Measurements from ENCODE around the gene DENND1A. TPM values are rescaled to one million over a fixed set of nuclear protein-coding genes. Genes with fewer than 3 reads are reported as not detected.

Gene DENND1A
- polyA plus RNA-seq, 2 donors = 4.6 to 4.8 TPM

- Histone ChIP-seq H3K9me3 (ENCODE audit: control insufficient read depth in 2 of 2, insufficient read depth in 1 of 2, low read depth in 1 of 2, low read length in 1 of 2) (no peaks in the 10 kb centered on the region), H3K27me3 (ENCODE audit: control insufficient read depth in 1 of 2, insufficient read depth in 2 of 2, low read length in 2 of 2) (no peaks in the 10 kb centered on the region), H3K4me1 (ENCODE audit: control insufficient read depth in 2 of 2, insufficient read depth in 2 of 2, low read length in 1 of 2) (peaks cover 0 to 3% of the 10 kb centered on the region in 2 donors), H3K27ac (ENCODE audit: low read depth in 2 of 2, low read length in 1 of 2) (no peak overlapping the region), H3K36me3 (ENCODE audit: control insufficient read depth in 2 of 2, insufficient read depth in 2 of 2, low read length in 1 of 2) (no peaks in the 10 kb centered on the region), H3K4me3 (ENCODE audit: low read depth in 1 of 2, low read length in 2 of 2) (no peak overlapping the region)
- WGBS, 2 donors = 49 to 77% methylated on average over 2 of the region's 2 CpGs
These were observed 4.1 kb downstream of the DENND1A start for GRCh38 chr9:123925819-123926218.

GRCh38 chr9:123925161-123925560 lies 4.8 kb downstream of the DENND1A start:
- Histone ChIP-seq H3K36me3 (ENCODE audit: control insufficient read depth in 2 of 2, insufficient read depth in 2 of 2, low read length in 1 of 2) (no peaks in the 10 kb centered on the region), H3K27me3 (ENCODE audit: control insufficient read depth in 1 of 2, insufficient read depth in 2 of 2, low read length in 2 of 2) (no peaks in the 10 kb centered on the region), H3K27ac (ENCODE audit: low read depth in 2 of 2, low read length in 1 of 2) (no peak overlapping the region), H3K4me3 (ENCODE audit: low read depth in 1 of 2, low read length in 2 of 2) (no peak overlapping the region), H3K4me1 (ENCODE audit: control insufficient read depth in 2 of 2, insufficient read depth in 2 of 2, low read length in 1 of 2) (peaks cover 0 to under 1% of the 10 kb centered on the region in 2 donors), H3K9me3 (ENCODE audit: control insufficient read depth in 2 of 2, insufficient read depth in 1 of 2, low read depth in 1 of 2, low read length in 1 of 2) (no peaks in the 10 kb centered on the region)
- 94 to 95% methylated on average over 3 of the region's 3 CpGs for WGBS, 2 donors

- Histone ChIP-seq H3K4me1 (ENCODE audit: control insufficient read depth in 2 of 2, insufficient read depth in 2 of 2, low read length in 1 of 2) (no peaks in the 10 kb centered on the region), H3K9me3 (ENCODE audit: control insufficient read depth in 2 of 2, insufficient read depth in 1 of 2, low read depth in 1 of 2, low read length in 1 of 2) (no peaks in the 10 kb centered on the region), H3K27ac (ENCODE audit: low read depth in 2 of 2, low read length in 1 of 2) (no peak overlapping the region), H3K27me3 (ENCODE audit: control insufficient read depth in 1 of 2, insufficient read depth in 2 of 2, low read length in 2 of 2) (no peaks in the 10 kb centered on the region), H3K4me3 (ENCODE audit: low read depth in 1 of 2, low read length in 2 of 2) (no peak overlapping the region), H3K36me3 (ENCODE audit: control insufficient read depth in 2 of 2, insufficient read depth in 2 of 2, low read length in 1 of 2) (no peaks in the 10 kb centered on the region)
- 90 to 94% methylated on average over 5 of the region's 5 CpGs for WGBS, 2 donors
These were observed 5.2 kb downstream of the DENND1A start for GRCh38 chr9:123924727-123925126.

- no peaks in the 10 kb centered on the region for H3K27me3 ChIP-seq (ENCODE audit: control insufficient read depth in 1 of 2, insufficient read depth in 2 of 2, low read length in 2 of 2)
- H3K9me3 ChIP-seq (ENCODE audit: control insufficient read depth in 2 of 2, insufficient read depth in 1 of 2, low read depth in 1 of 2, low read length in 1 of 2) = no peaks in the 10 kb centered on the region
- H3K4me3 ChIP-seq (ENCODE audit: low read depth in 1 of 2, low read length in 2 of 2) = no peak overlapping the region
- 95 to 97% methylated on average over 3 of the region's 3 CpGs for WGBS, 2 donors
- H3K36me3 ChIP-seq (ENCODE audit: control insufficient read depth in 2 of 2, insufficient read depth in 2 of 2, low read length in 1 of 2) = no peaks in the 10 kb centered on the region
- no peak overlapping the region for H3K27ac ChIP-seq (ENCODE audit: low read depth in 2 of 2, low read length in 1 of 2)
- no peaks in the 10 kb centered on the region for H3K4me1 ChIP-seq (ENCODE audit: control insufficient read depth in 2 of 2, insufficient read depth in 2 of 2, low read length in 1 of 2)
These were observed 6.0 kb downstream of the DENND1A start for GRCh38 chr9:123923884-123924283.

- H3K27me3 ChIP-seq (ENCODE audit: control insufficient read depth in 1 of 2, insufficient read depth in 2 of 2, low read length in 2 of 2) = no peaks in the 10 kb centered on the region
- 76 to 84% methylated on average over 4 of the region's 4 CpGs for WGBS, 2 donors
- no peak overlapping the region for H3K27ac ChIP-seq (ENCODE audit: low read depth in 2 of 2, low read length in 1 of 2)
These were observed 6.5 kb downstream of the DENND1A start for GRCh38 chr9:123923377-123923776.

DNA sequence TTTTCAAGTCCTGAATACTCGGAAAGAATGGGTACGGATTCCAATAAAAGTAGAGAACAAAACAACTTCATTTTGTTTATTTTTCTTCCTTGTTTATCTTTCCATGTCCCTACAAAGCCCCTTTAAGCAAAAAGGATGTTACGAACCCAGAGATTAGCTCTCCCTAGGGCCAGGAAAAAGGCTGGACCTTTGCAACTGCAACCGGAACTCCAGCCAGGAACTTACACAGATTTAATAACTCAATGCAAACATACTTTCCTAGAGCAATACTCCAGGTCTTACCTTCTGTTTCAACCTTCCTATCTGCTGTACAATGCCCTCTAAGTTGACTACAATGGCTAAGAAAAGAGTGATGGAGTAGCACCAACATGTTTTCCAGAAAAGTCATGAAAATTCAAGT lies 7.0 kb downstream of the DENND1A start:
- Histone ChIP-seq H3K27ac (ENCODE audit: low read depth in 2 of 2, low read length in 1 of 2) (no peak overlapping the region), H3K27me3 (ENCODE audit: control insufficient read depth in 1 of 2, insufficient read depth in 2 of 2, low read length in 2 of 2) (no peaks in the 10 kb centered on the region), H3K4me1 (ENCODE audit: control insufficient read depth in 2 of 2, insufficient read depth in 2 of 2, low read length in 1 of 2) (no peaks in the 10 kb centered on the region), H3K4me3 (ENCODE audit: low read depth in 1 of 2, low read length in 2 of 2) (no peak overlapping the region), H3K9me3 (ENCODE audit: control insufficient read depth in 2 of 2, insufficient read depth in 1 of 2, low read depth in 1 of 2, low read length in 1 of 2) (no peaks in the 10 kb centered on the region), H3K36me3 (ENCODE audit: control insufficient read depth in 2 of 2, insufficient read depth in 2 of 2, low read length in 1 of 2) (no peaks in the 10 kb centered on the region)
- WGBS, 2 donors = 71% methylated on average over 4 of the region's 4 CpGs

More at GRCh38 chr9:123923377-123923776, 6.5 kb downstream of the DENND1A start:
- H3K4me3 ChIP-seq (ENCODE audit: low read depth in 1 of 2, low read length in 2 of 2) = no peak overlapping the region
- no peaks in the 10 kb centered on the region for H3K9me3 ChIP-seq (ENCODE audit: control insufficient read depth in 2 of 2, insufficient read depth in 1 of 2, low read depth in 1 of 2, low read length in 1 of 2)
- H3K36me3 ChIP-seq (ENCODE audit: control insufficient read depth in 2 of 2, insufficient read depth in 2 of 2, low read length in 1 of 2) = no peaks in the 10 kb centered on the region
- no peaks in the 10 kb centered on the region for H3K4me1 ChIP-seq (ENCODE audit: control insufficient read depth in 2 of 2, insufficient read depth in 2 of 2, low read length in 1 of 2)

DNA sequence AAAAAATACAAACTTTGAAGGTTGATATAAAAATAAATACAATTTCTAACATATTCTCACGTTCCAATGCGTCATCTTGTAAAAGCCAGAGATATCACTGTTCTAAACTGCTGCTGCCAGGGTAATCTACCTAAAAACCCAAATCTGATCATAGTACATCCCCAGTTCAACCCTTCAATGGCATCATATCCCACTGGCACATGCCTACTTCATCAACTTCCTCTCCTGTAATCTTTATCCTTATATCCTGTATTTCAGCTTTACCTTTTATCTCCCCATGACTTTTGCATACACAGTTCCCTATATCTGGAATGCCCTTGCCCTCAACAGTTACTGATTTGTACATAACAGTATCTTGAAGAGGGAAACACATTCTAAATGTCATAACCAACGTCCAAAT lies 7.5 kb downstream of the DENND1A start:
- Histone ChIP-seq H3K27me3 (ENCODE audit: control insufficient read depth in 1 of 2, insufficient read depth in 2 of 2, low read length in 2 of 2) (no peaks in the 10 kb centered on the region), H3K4me3 (ENCODE audit: low read depth in 1 of 2, low read length in 2 of 2) (no peak overlapping the region), H3K9me3 (ENCODE audit: control insufficient read depth in 2 of 2, insufficient read depth in 1 of 2, low read depth in 1 of 2, low read length in 1 of 2) (no peaks in the 10 kb centered on the region), H3K4me1 (ENCODE audit: control insufficient read depth in 2 of 2, insufficient read depth in 2 of 2, low read length in 1 of 2) (no peaks in the 10 kb centered on the region), H3K27ac (ENCODE audit: low read depth in 2 of 2, low read length in 1 of 2) (no peak overlapping the region), H3K36me3 (ENCODE audit: control insufficient read depth in 2 of 2, insufficient read depth in 2 of 2, low read length in 1 of 2) (no peaks in the 10 kb centered on the region)
- WGBS, 2 donors = 57 to 80% methylated on average over 3 of the region's 3 CpGs

- no peaks in the 10 kb centered on the region for H3K9me3 ChIP-seq (ENCODE audit: control insufficient read depth in 2 of 2, insufficient read depth in 1 of 2, low read depth in 1 of 2, low read length in 1 of 2)
- H3K4me3 ChIP-seq (ENCODE audit: low read depth in 1 of 2, low read length in 2 of 2) = no peak overlapping the region
- no peaks in the 10 kb centered on the region for H3K27me3 ChIP-seq (ENCODE audit: control insufficient read depth in 1 of 2, insufficient read depth in 2 of 2, low read length in 2 of 2)
- 84 to 91% methylated on average over 3 of the region's 3 CpGs for WGBS, 2 donors
- no peaks in the 10 kb centered on the region for H3K36me3 ChIP-seq (ENCODE audit: control insufficient read depth in 2 of 2, insufficient read depth in 2 of 2, low read length in 1 of 2)
- H3K4me1 ChIP-seq (ENCODE audit: control insufficient read depth in 2 of 2, insufficient read depth in 2 of 2, low read length in 1 of 2) = no peaks in the 10 kb centered on the region
- H3K27ac ChIP-seq (ENCODE audit: low read depth in 2 of 2, low read length in 1 of 2) = no peak overlapping the region
These were observed 15.3 kb downstream of the DENND1A start for GRCh38 chr9:123914517-123915196.

- WGBS, 2 donors = 86 to 92% methylated on average over 6 of the region's 6 CpGs
- H3K27ac ChIP-seq (ENCODE audit: low read depth in 2 of 2, low read length in 1 of 2) = no peak overlapping the region
These were observed 17.6 kb downstream of the DENND1A start for GRCh38 chr9:123912167-123912897.

GRCh38 chr9:123911024-123911423 lies 18.9 kb downstream of the DENND1A start:
- Histone ChIP-seq H3K36me3 (ENCODE audit: control insufficient read depth in 2 of 2, insufficient read depth in 2 of 2, low read length in 1 of 2) (no peaks in the 10 kb centered on the region), H3K4me1 (ENCODE audit: control insufficient read depth in 2 of 2, insufficient read depth in 2 of 2, low read length in 1 of 2) (no peaks in the 10 kb centered on the region), H3K9me3 (ENCODE audit: control insufficient read depth in 2 of 2, insufficient read depth in 1 of 2, low read depth in 1 of 2, low read length in 1 of 2) (no peaks in the 10 kb centered on the region), H3K27ac (ENCODE audit: low read depth in 2 of 2, low read length in 1 of 2) (no peak overlapping the region), H3K4me3 (ENCODE audit: low read depth in 1 of 2, low read length in 2 of 2) (no peak overlapping the region), H3K27me3 (ENCODE audit: control insufficient read depth in 1 of 2, insufficient read depth in 2 of 2, low read length in 2 of 2) (no peaks in the 10 kb centered on the region)
- 87 to 90% methylated on average over 1 of the region's 1 CpG for WGBS, 2 donors

More at GRCh38 chr9:123912167-123912897, 17.6 kb downstream of the DENND1A start:
- Histone ChIP-seq H3K4me1 (ENCODE audit: control insufficient read depth in 2 of 2, insufficient read depth in 2 of 2, low read length in 1 of 2) (no peaks in the 10 kb centered on the region), H3K36me3 (ENCODE audit: control insufficient read depth in 2 of 2, insufficient read depth in 2 of 2, low read length in 1 of 2) (no peaks in the 10 kb centered on the region), H3K27me3 (ENCODE audit: control insufficient read depth in 1 of 2, insufficient read depth in 2 of 2, low read length in 2 of 2) (no peaks in the 10 kb centered on the region), H3K4me3 (ENCODE audit: low read depth in 1 of 2, low read length in 2 of 2) (no peak overlapping the region), H3K9me3 (ENCODE audit: control insufficient read depth in 2 of 2, insufficient read depth in 1 of 2, low read depth in 1 of 2, low read length in 1 of 2) (no peaks in the 10 kb centered on the region)

Data from esophagus (tissue), 2 donors.